SJSA1 (cell line): ENCODE data around the gene ITGB6. TPM values are rescaled to one million over a fixed set of nuclear protein-coding genes. Genes with fewer than 3 reads are reported as not detected.
"Not testable (repeated sequence)": the region's sequence is repeated elsewhere in the genome, so short reads cannot be mapped to it uniquely, and the experiment has no call there.

Experiments used
- DNase-seq, 2 experiments: peaks; one replicate each; pipeline ENCODE4 v3.0.0-alpha.2; 2015 to 2020; ENCODE audit warnings: low spot score in 2 of 2, low read depth in 1 of 2
- H3K27ac ChIP-seq: fragments of 250-450 bp; sonication (Bioruptor Pico); 2 replicates; pipeline ENCODE4 v1.5.1; 2020; ENCODE audit warnings: mild to moderate bottlenecking, moderate library complexity
- H3K27me3 ChIP-seq: fragments of 250-450 bp; sonication (Bioruptor Pico); replicated peaks from 2 replicates; pipeline ENCODE4 v1.5.1; 2020; ENCODE audit warnings: mild to moderate bottlenecking, moderate library complexity
- H3K36me3 ChIP-seq: fragments of 250-450 bp; sonication (Bioruptor Pico); 2 replicates; pipeline ENCODE4 v1.5.1; 2020; ENCODE audit warnings: mild to moderate bottlenecking
- H3K4me1 ChIP-seq: fragments of 250-450 bp; sonication (Bioruptor Pico); replicated peaks from 2 replicates; pipeline ENCODE4 v1.6.1; 2021; ENCODE audit warnings: mild to moderate bottlenecking
- H3K4me3 ChIP-seq: fragments of 250-450 bp; sonication (Bioruptor Pico); 2 replicates; pipeline ENCODE4 v1.5.1; 2020; ENCODE audit warnings: mild to moderate bottlenecking
- H3K9me3 ChIP-seq: fragments of 250-450 bp; sonication (Bioruptor Pico); replicated peaks from 2 replicates; pipeline ENCODE4 v1.5.1; 2020; ENCODE audit warnings: mild to moderate bottlenecking
- total RNA-seq: library from RNA; depleted of rRNA; stranded (reverse); fragments of >200 nt; shearing (Covaris generic); gene quantifications from 2 replicates; pipeline ENCODE4 v1.2.3, GENCODE V29; 2014

Gene ITGB6
- total RNA-seq, 1 experiment from 2014 or later: not detected

DNA sequence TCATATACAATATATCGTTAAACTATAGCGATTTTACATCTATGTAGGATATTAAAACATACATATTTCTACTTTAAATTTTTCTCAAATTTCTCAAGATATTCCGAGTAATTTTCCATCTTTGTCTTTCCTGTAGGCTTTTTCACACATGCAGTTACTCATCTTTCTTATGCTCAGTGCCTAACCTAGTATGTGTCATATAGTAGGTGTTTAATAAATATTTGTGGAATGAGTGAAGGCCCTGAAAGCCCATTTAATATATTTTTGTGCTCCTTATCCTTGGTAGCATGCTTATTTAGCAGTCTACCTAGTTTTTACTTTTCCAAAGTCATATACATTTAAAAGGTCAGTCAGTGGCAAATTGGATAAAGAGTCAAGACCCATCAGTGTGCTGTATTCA, 67.3 kb downstream of the ITGB6 start:
- H3K27ac ChIP-seq: no peak overlapping the region
- H3K27me3 ChIP-seq: no peaks in the 10 kb centered on the region
- no peaks in the 10 kb centered on the region for H3K9me3 ChIP-seq
- no peak for DNase-seq
- H3K36me3 ChIP-seq: no peaks in the 10 kb centered on the region
- H3K4me1 ChIP-seq: no peaks in the 10 kb centered on the region
- H3K4me3 ChIP-seq: no peak overlapping the region

- Histone ChIP-seq H3K27me3 (no peaks in the 10 kb centered on the region), H3K4me3 (no peak overlapping the region), H3K36me3 (no peaks in the 10 kb centered on the region), H3K9me3 (no peaks in the 10 kb centered on the region), H3K4me1 (no peaks in the 10 kb centered on the region), H3K27ac (no peak overlapping the region)
- DNase-seq: no peak
These were observed 73.3 kb downstream of the ITGB6 start for GRCh38 chr2:160126756-160127155.

- no peaks in the 10 kb centered on the region for H3K27me3 ChIP-seq
- H3K4me1 ChIP-seq: no peaks in the 10 kb centered on the region
- no peak overlapping the region for H3K27ac ChIP-seq
- no peak overlapping the region for H3K4me3 ChIP-seq
- no peak for DNase-seq
- H3K36me3 ChIP-seq: no peaks in the 10 kb centered on the region
- H3K9me3 ChIP-seq: no peaks in the 10 kb centered on the region
These were observed 73.8 kb downstream of the ITGB6 start for GRCh38 chr2:160126315-160126714.

DNA sequence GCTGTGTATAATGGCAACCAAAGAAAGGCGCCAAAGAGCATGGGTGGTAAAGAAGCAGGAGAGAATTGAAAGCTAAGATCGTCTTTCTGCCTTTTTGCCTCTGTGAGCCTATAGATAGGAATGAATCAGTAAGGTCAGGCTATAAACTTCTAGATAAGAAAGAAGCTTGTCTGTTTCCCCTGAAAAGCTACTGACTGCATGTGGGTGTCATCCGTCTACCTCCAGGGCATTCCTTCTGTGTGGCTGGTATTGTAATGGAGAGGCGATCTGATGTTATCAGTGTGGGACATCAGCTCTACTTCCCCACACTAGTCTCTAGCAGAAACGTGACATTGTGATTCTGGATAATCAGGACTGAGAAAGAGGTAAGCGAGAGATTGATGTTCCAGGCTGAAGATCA, 74.2 kb downstream of the ITGB6 start:
- Histone ChIP-seq H3K9me3 (no peaks in the 10 kb centered on the region), H3K27ac (no peak overlapping the region), H3K4me1 (no peaks in the 10 kb centered on the region), H3K36me3 (no peaks in the 10 kb centered on the region), H3K4me3 (no peak overlapping the region), H3K27me3 (no peaks in the 10 kb centered on the region)
- DNase-seq: no peak

DNA sequence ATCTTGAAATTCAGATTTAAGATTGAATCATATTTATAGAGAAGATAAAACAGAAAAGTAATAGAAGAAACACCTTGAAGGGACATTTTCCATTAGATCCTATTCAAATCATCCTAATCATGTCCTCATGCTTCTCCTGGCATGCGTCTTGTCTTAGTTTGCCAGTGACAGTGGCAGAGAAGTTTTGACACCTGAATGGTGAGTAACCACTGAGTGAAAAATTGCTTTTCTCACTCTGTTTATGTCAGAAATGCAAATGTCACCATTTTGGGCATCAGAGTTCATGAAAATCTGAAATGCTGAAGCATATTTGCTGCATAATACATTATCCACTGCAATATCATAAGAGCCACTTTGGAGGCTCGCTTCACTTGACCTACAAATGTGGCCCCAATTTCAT, 74.7 kb downstream of the ITGB6 start:
- Histone ChIP-seq H3K9me3 (no peaks in the 10 kb centered on the region), H3K36me3 (no peaks in the 10 kb centered on the region), H3K27ac (no peak overlapping the region), H3K4me3 (no peak overlapping the region), H3K27me3 (no peaks in the 10 kb centered on the region), H3K4me1 (no peaks in the 10 kb centered on the region)
- no peak for DNase-seq

DNA sequence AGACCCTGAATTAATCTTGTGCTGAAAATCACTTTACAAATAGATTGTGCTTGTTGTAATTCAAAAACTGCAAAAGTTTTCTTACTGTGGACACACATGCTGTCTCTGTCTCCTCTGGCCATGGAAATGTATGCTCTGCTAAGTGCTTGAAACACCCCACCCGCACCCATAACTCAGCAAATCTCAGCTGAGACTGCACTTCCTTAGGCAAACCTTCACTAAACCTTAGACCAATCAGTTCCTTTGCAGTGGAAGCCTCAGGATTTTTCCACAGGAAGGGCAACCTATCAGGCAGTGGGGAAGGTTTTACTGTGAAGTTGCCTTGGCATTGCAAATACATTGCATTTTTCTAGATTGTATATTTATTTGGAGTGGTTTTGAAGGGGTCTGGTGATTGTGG, 75.5 kb downstream of the ITGB6 start:
- Histone ChIP-seq H3K9me3 (no peaks in the 10 kb centered on the region), H3K27ac (no peak overlapping the region), H3K4me1 (no peaks in the 10 kb centered on the region), H3K36me3 (no peaks in the 10 kb centered on the region), H3K4me3 (no peak overlapping the region), H3K27me3 (no peaks in the 10 kb centered on the region)
- DNase-seq: no peak

GRCh38 chr2:160114721-160115120, 85.4 kb downstream of the ITGB6 start:
- H3K4me3 ChIP-seq, DNase-seq, H3K27ac ChIP-seq, H3K4me1 ChIP-seq, H3K27me3 ChIP-seq, H3K9me3 ChIP-seq, H3K36me3 ChIP-seq: not testable (repeated sequence)

GRCh38 chr2:160114020-160114419, 86.1 kb downstream of the ITGB6 start:
- no peaks in the 10 kb centered on the region for H3K27me3 ChIP-seq
- H3K27ac ChIP-seq: no peak overlapping the region
- H3K36me3 ChIP-seq: no peaks in the 10 kb centered on the region
- H3K4me3 ChIP-seq: no peak overlapping the region
- no peaks in the 10 kb centered on the region for H3K9me3 ChIP-seq
- no peaks in the 10 kb centered on the region for H3K4me1 ChIP-seq
- DNase-seq: no peak

GRCh38 chr2:160111951-160112798, 87.9 kb downstream of the ITGB6 start:
- Histone ChIP-seq H3K27ac (no peak overlapping the region), H3K4me1 (no peaks in the 10 kb centered on the region), H3K4me3 (no peak overlapping the region), H3K36me3 (no peaks in the 10 kb centered on the region), H3K9me3 (no peaks in the 10 kb centered on the region), H3K27me3 (no peaks in the 10 kb centered on the region)
- DNase-seq: no peak

- Histone ChIP-seq H3K9me3 (no peaks in the 10 kb centered on the region), H3K4me1 (no peaks in the 10 kb centered on the region), H3K27me3 (no peaks in the 10 kb centered on the region), H3K4me3 (no peak overlapping the region), H3K36me3 (no peaks in the 10 kb centered on the region), H3K27ac (no peak overlapping the region)
- DNase-seq: no peak
These were observed 89.3 kb downstream of the ITGB6 start for GRCh38 chr2:160110674-160111239.

DNA sequence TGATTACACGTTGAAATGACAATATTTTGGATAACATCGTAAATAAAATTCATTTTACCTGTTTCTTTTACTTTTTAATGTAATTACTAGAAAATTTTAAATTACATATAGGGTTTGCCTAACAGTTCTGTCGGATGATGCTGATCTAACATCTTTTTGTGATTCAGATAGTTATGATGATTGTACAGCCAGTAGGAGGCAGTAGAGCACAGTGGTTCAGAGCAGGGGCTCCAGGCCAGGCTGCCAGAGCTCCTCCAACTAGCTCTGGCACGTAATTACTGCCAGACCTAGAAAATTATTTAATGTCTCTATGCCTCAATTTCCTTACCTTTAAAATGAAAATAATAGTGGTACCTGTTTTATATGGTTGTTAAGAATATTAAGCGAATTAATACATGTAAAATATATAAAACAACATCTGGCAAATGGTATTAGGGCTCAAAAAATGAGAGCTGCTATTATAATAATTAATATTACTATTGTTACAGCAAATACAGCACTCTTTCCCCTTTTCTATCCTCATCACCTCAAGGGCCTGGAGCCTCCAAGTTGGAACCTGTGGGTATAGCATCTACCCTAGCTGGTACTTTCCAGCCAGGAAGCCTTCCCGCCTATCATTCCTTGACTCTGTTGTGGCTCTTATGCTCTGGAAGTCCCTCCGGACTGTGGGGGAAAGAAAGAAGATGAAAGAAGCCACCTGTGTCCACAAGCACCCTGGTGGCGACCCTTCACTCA, 90.0 kb downstream of the ITGB6 start:
- Histone ChIP-seq H3K36me3 (no peaks in the 10 kb centered on the region), H3K27ac (no peak overlapping the region), H3K4me1 (no peaks in the 10 kb centered on the region), H3K9me3 (no peaks in the 10 kb centered on the region), H3K27me3 (no peaks in the 10 kb centered on the region), H3K4me3 (no peak overlapping the region)
- DNase-seq: peak; percentile 46 to 70

- Histone ChIP-seq H3K27me3 (no peaks in the 10 kb centered on the region), H3K36me3 (no peaks in the 10 kb centered on the region), H3K27ac (no peak overlapping the region), H3K9me3 (no peaks in the 10 kb centered on the region), H3K4me3 (no peak overlapping the region), H3K4me1 (no peaks in the 10 kb centered on the region)
- no peak for DNase-seq
These were observed 90.8 kb downstream of the ITGB6 start for GRCh38 chr2:160109243-160109642.

GRCh38 chr2:160108646-160109045, 91.4 kb downstream of the ITGB6 start:
- Histone ChIP-seq H3K27ac (no peak overlapping the region), H3K27me3 (no peaks in the 10 kb centered on the region), H3K9me3 (no peaks in the 10 kb centered on the region), H3K36me3 (no peaks in the 10 kb centered on the region), H3K4me3 (no peak overlapping the region), H3K4me1 (no peaks in the 10 kb centered on the region)
- DNase-seq: no peak

DNA sequence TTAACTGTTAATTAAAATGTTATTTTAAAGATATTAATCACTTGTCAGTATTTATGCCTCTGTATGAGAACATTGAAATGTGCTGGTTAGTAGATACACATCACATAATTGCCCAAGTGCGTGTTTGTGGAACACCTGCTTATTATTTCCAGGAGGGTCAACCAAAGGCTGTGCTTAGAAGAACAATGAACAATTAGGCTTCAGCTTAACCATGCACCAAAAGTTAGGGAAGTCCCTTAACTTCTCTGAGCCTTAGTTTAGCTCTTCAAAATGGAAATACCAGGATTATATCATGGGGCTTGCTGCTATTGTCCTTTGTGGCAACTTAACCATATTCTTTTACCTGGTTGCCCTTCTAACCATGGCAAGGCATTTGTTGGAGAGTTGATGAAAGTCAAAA, 94.7 kb downstream of the ITGB6 start:
- Histone ChIP-seq H3K9me3 (no peaks in the 10 kb centered on the region), H3K27me3 (no peaks in the 10 kb centered on the region), H3K4me1 (no peaks in the 10 kb centered on the region), H3K4me3 (no peak overlapping the region), H3K27ac (no peak overlapping the region), H3K36me3 (no peaks in the 10 kb centered on the region)
- no peak for DNase-seq
